Esophagus squamous epithelium (tissue), 4 donors: ENCODE results near the gene SCYGR1.

ENCODE experiments used
- POLR2A ChIP-seq, 4 donors: fragments of 450-650 bp; IDR thresholded peaks; one replicate each; pipeline ENCODE4 v1.6.1; 2017; ENCODE audit warnings: antibody characterized with exemption in 4 of 4, mild to moderate bottlenecking in 4 of 4, moderate library complexity in 3 of 4
- TF ChIP-seq, protein P1 (sequence below), 6 experiments: fragments of 450-650 bp in 4 of 6; fragments of 200-600 bp in 2 of 6; sonication (generic) in 2 of 6; IDR thresholded peaks; one replicate each; pipeline ENCODE4 v1.5.1; 2016 to 2019; ENCODE audit warnings: antibody characterized with exemption in 6 of 6, mild to moderate bottlenecking in 4 of 6, moderate library complexity in 4 of 6

DNA sequence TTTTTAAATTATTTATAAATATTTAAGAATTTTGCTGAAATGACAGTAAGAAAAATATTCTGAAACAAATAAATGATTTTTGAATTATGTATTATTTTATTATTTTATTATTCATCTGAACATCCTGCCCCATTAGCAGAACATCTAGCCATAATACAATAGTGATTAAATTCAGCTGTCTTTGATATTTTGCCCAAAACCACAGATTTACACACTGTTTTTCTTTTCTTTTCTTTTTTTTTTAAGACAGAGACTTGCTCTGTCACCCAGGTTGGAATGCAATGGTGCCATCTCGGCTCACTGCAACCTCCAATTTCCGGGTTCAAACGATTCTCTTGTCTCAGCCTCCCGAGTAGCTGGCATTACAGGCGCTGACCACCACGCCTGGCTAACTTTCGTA is 1.9 kb upstream of the SCYGR1 start:
- TF ChIP-seq, protein P1, sequence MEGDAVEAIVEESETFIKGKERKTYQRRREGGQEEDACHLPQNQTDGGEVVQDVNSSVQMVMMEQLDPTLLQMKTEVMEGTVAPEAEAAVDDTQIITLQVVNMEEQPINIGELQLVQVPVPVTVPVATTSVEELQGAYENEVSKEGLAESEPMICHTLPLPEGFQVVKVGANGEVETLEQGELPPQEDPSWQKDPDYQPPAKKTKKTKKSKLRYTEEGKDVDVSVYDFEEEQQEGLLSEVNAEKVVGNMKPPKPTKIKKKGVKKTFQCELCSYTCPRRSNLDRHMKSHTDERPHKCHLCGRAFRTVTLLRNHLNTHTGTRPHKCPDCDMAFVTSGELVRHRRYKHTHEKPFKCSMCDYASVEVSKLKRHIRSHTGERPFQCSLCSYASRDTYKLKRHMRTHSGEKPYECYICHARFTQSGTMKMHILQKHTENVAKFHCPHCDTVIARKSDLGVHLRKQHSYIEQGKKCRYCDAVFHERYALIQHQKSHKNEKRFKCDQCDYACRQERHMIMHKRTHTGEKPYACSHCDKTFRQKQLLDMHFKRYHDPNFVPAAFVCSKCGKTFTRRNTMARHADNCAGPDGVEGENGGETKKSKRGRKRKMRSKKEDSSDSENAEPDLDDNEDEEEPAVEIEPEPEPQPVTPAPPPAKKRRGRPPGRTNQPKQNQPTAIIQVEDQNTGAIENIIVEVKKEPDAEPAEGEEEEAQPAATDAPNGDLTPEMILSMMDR (IDR thresholded peaks at IDR 0.05) = no peak
- no peak for TF ChIP-seq POLR2A (IDR thresholded peaks at IDR 0.05)
